Lower leg skin (tissue), 4 donors: ENCODE results near the gene EYS. TPM values are rescaled to one million over a fixed set of nuclear protein-coding genes. Genes with fewer than 3 reads are reported as not detected.

Experiments used
- DNase-seq, 2 donors: peaks; one replicate each; pipeline ENCODE4 v3.0.0-alpha.2; 2019; ENCODE audit warnings: low spot score in 2 of 2
- H3K4me3 ChIP-seq: fragments of 200-600 bp; sonication (generic); 2 replicates; pipeline ENCODE4 v1.5.1; 2017; ENCODE audit warnings: mild to moderate bottlenecking, low read depth; ENCODE audit not compliant: poor library complexity, severe bottlenecking
- POLR2A ChIP-seq, 2 donors: fragments of 450-650 bp; IDR thresholded peaks; one replicate each; pipeline ENCODE4 v1.6.1; 2016 to 2017; ENCODE audit warnings: antibody characterized with exemption in 2 of 2, mild to moderate bottlenecking in 1 of 2, moderate library complexity in 1 of 2
- WGBS, 2 donors: methylation state at CpG; one replicate each; pipeline ENCODE4 v1.1.5; 2018; 5-methylcytosine and 5-hydroxymethylcytosine counted together
- intact Hi-C: fragments of 100-400 bp; cut with DNase I; formaldehyde crosslinking; loops from one replicate; pipeline ENCODE4 v1.15.0; 2023; ENCODE audit warnings: low total_unique reads
- total RNA-seq, 4 donors: library from RNA; depleted of rRNA; stranded (reverse); fragments of >200 nt; gene quantifications; one replicate each; pipeline ENCODE4 v1.1.0, GENCODE V29; 2016
- TF ChIP-seq, protein P1 (sequence below), 3 donors: fragments of 450-650 bp; IDR thresholded peaks; one replicate each; pipeline ENCODE4 v1.5.1; 2016; ENCODE audit warnings: antibody characterized with exemption in 3 of 3, mild to moderate bottlenecking in 3 of 3, moderate library complexity in 2 of 3

EYS gene
- total RNA-seq, 4 donors from 2014 or later, result 0.04 TPM; not detected in 3

- TF ChIP-seq, protein P1, sequence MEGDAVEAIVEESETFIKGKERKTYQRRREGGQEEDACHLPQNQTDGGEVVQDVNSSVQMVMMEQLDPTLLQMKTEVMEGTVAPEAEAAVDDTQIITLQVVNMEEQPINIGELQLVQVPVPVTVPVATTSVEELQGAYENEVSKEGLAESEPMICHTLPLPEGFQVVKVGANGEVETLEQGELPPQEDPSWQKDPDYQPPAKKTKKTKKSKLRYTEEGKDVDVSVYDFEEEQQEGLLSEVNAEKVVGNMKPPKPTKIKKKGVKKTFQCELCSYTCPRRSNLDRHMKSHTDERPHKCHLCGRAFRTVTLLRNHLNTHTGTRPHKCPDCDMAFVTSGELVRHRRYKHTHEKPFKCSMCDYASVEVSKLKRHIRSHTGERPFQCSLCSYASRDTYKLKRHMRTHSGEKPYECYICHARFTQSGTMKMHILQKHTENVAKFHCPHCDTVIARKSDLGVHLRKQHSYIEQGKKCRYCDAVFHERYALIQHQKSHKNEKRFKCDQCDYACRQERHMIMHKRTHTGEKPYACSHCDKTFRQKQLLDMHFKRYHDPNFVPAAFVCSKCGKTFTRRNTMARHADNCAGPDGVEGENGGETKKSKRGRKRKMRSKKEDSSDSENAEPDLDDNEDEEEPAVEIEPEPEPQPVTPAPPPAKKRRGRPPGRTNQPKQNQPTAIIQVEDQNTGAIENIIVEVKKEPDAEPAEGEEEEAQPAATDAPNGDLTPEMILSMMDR (IDR thresholded peaks at IDR 0.05), result no peak
- no peak for TF ChIP-seq POLR2A (IDR thresholded peaks at IDR 0.05)
- DNase-seq, result no peak
- H3K4me3 ChIP-seq, result no peak overlapping the region
- intact Hi-C loops, result no loop called here
Measured at GRCh38 chr6:65059568-65059967, 647.5 kb downstream of the EYS start.

GRCh38 chr6:65055545-65055944 lies 651.5 kb downstream of the EYS start:
- no peak for TF ChIP-seq POLR2A (IDR thresholded peaks at IDR 0.05)
- TF ChIP-seq, protein P1 (IDR thresholded peaks at IDR 0.05), result no peak
- H3K4me3 ChIP-seq, result no peak overlapping the region
- intact Hi-C loops, result no loop called here
- 77 to 91% methylated on average over 1 of the region's 1 CpG for WGBS, 2 donors
- DNase-seq, result no peak

DNA sequence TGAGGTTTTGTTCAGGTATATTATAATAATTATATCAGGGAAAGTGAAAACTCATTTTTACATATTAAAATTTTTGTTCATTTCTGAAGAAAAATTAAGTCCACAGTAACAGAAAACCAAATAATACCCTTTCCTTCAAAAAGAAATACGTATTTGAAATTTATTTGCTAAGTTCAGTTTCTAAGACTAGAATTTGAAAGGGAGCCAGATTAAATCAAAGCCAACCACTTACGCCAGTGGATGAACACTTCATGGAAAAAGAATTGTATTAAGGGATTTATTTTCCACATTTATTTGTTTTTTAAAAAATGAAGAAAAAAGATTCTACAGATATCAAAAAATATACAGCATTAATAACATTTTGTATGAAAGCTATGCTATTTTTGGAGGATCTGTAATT lies 654.4 kb downstream of the EYS start:
- TF ChIP-seq, protein P1 (IDR thresholded peaks at IDR 0.05), result no peak
- WGBS, 2 donors, result 47 to 49% methylated on average over 2 of the region's 2 CpGs
- intact Hi-C loops, result no loop called here
- no peak for DNase-seq
- no peak overlapping the region for H3K4me3 ChIP-seq

GRCh38 chr6:65045801-65046200 lies 661.2 kb downstream of the EYS start:
- TF ChIP-seq, protein P1 (IDR thresholded peaks at IDR 0.05), result no peak
- TF ChIP-seq POLR2A (IDR thresholded peaks at IDR 0.05), result no peak
- no peak overlapping the region for H3K4me3 ChIP-seq
- no peak for DNase-seq
- intact Hi-C loops, result no loop called here

GRCh38 chr6:65014006-65014405 lies 693.0 kb downstream of the EYS start:
- no peak overlapping the region for H3K4me3 ChIP-seq
- intact Hi-C loops, result no loop called here
- no peak for TF ChIP-seq POLR2A (IDR thresholded peaks at IDR 0.05)
- TF ChIP-seq, protein P1 (IDR thresholded peaks at IDR 0.05), result no peak
- WGBS, 2 donors, result 51 to 59% methylated on average over 1 of the region's 1 CpG
- DNase-seq, result no peak

- TF ChIP-seq, protein P1 (IDR thresholded peaks at IDR 0.05), result no peak
- no peak for TF ChIP-seq POLR2A (IDR thresholded peaks at IDR 0.05)
- no peak for DNase-seq
- WGBS, 2 donors, result 92 to 97% methylated on average over 2 of the region's 2 CpGs
- no peak overlapping the region for H3K4me3 ChIP-seq
- intact Hi-C loops, result no loop called here
Measured at GRCh38 chr6:65006788-65007187, 700.2 kb downstream of the EYS start.
